OCI-LY7 (cell line): ENCODE results near the gene DMAC2.

Experiments used
- CTCF ChIP-seq: fragments of 200-600 bp; sonication (generic); conservative IDR thresholded peaks from 2 replicates; pipeline ENCODE4 v1.5.1; 2014; ENCODE audit warnings: mild to moderate bottlenecking, antibody characterized with exemption, low read length, moderate library complexity, mixed read lengths
- EZH2phosphoT487 ChIP-seq: fragments of 200-600 bp; sonication (generic); IDR thresholded peaks from 2 replicates; pipeline ENCODE4 v1.6.1; 2018; ENCODE audit warnings: low read depth, borderline replicate concordance, mild to moderate bottlenecking, mixed run types, antibody characterized with exemption, low read length, moderate library complexity, mixed read lengths

GRCh38 chr19:41398050-41398418, 41.7 kb downstream of the DMAC2 start:
- no peak for TF ChIP-seq CTCF
- TF ChIP-seq EZH2phosphoT487, result no peak
